ENCODE measurements around the gene BABAM2.

The BABAM2 gene

DNA sequence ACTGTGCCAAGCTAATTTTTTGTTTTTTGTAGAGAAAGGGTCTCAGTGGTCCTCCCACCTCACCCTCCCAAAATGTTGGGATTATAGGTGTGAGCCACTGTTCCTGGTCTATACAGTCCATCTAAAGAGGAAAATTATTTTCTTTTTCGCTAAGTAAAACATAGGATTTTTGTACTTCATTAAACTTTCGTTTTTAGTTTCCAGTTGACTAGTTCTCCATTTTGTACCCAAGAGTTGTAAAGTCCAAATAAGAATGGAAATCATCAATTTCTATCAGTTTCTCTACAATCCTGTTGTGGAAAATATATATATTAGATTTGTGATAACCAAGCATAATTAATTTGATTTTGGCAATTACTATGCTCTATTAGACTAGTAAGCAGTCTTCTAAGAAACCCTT, 156.4 kb downstream of the BABAM2 start:
- H3K4me2 ChIP-seq (ENCODE audit: insufficient read depth, low read length): no peak overlapping the region
- no peak overlapping the region for H3K27ac ChIP-seq (ENCODE audit: low read length)
- TF ChIP-seq, protein P1, sequence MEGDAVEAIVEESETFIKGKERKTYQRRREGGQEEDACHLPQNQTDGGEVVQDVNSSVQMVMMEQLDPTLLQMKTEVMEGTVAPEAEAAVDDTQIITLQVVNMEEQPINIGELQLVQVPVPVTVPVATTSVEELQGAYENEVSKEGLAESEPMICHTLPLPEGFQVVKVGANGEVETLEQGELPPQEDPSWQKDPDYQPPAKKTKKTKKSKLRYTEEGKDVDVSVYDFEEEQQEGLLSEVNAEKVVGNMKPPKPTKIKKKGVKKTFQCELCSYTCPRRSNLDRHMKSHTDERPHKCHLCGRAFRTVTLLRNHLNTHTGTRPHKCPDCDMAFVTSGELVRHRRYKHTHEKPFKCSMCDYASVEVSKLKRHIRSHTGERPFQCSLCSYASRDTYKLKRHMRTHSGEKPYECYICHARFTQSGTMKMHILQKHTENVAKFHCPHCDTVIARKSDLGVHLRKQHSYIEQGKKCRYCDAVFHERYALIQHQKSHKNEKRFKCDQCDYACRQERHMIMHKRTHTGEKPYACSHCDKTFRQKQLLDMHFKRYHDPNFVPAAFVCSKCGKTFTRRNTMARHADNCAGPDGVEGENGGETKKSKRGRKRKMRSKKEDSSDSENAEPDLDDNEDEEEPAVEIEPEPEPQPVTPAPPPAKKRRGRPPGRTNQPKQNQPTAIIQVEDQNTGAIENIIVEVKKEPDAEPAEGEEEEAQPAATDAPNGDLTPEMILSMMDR (IDR thresholded peaks at IDR 0.05; ENCODE audit: borderline replicate concordance, extremely low read depth, low read length, poor library complexity, severe bottlenecking): no peak
- TF ChIP-seq EZH2 (IDR thresholded peaks at IDR 0.05; ENCODE audit: borderline replicate concordance, low read depth, low read length, severe bottlenecking): no peak

DNA sequence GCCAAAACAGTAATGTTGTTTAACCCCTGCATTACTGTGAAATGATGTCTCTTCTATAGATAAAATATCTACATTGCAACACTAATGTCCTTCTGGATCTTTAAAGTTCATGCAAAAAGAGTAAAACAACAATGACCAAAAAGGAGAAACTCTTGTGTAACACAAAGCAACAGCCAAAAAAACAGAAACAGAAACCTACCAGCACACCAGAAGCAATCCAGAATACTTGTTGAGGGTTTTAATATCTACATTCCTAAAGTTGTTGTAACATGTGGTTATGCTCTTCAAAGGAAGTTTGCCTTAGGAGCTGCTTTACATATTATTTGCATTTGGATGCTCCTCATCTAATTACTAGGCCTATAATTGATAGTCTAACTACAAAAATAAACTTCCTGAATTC, 157.2 kb downstream of the BABAM2 start:
- Histone ChIP-seq H3K36me3 (ENCODE audit: insufficient read depth, low read length) (no peaks in the 10 kb centered on the region), H3K4me1 (ENCODE audit: insufficient read depth, low read length) (no peaks in the 10 kb centered on the region), H3K9ac (ENCODE audit: low read depth, low read length) (no peak overlapping the region), H3K4me3 (ENCODE audit: low read depth in 1 of 2, low read length in 2 of 2) (no peak overlapping the region), H4K20me1 (ENCODE audit: insufficient read depth, low read length) (no peaks in the 10 kb centered on the region), H3K9me3 (ENCODE audit: insufficient read depth, low read length, severe bottlenecking) (no peaks in the 10 kb centered on the region), H3K79me2 (ENCODE audit: insufficient read depth, low read length) (no peaks in the 10 kb centered on the region), H3K27ac (ENCODE audit: low read length) (no peak overlapping the region), H3K4me2 (ENCODE audit: insufficient read depth, low read length) (no peak overlapping the region), H2AFZ (ENCODE audit: low read depth, low read length) (no peak overlapping the region), H3K27me3 (ENCODE audit: insufficient read depth, low read length, poor library complexity) (no peaks in the 10 kb centered on the region)
- no peak for ATAC-seq (ENCODE audit: insufficient read depth, low read depth)
- DNase-seq: no peak
- no peak for TF ChIP-seq EZH2 (IDR thresholded peaks at IDR 0.05; ENCODE audit: borderline replicate concordance, low read depth, low read length, severe bottlenecking)
- TF ChIP-seq, protein P1 (IDR thresholded peaks at IDR 0.05; ENCODE audit: borderline replicate concordance, extremely low read depth, low read length, poor library complexity, severe bottlenecking): no peak

More for the DNA sequence above, 156.4 kb downstream of the BABAM2 start:
- no peak overlapping the region for H3K4me3 ChIP-seq (ENCODE audit: low read depth in 1 of 2, low read length in 2 of 2)
- no peaks in the 10 kb centered on the region for H4K20me1 ChIP-seq (ENCODE audit: insufficient read depth, low read length)
- no peaks in the 10 kb centered on the region for H3K4me1 ChIP-seq (ENCODE audit: insufficient read depth, low read length)
- no peak overlapping the region for H3K9ac ChIP-seq (ENCODE audit: low read depth, low read length)
- DNase-seq (no peak), ATAC-seq (ENCODE audit: insufficient read depth, low read depth) (no peak)
- no peaks in the 10 kb centered on the region for H3K27me3 ChIP-seq (ENCODE audit: insufficient read depth, low read length, poor library complexity)
- no peaks in the 10 kb centered on the region for H3K9me3 ChIP-seq (ENCODE audit: insufficient read depth, low read length, severe bottlenecking)
- no peak overlapping the region for H2AFZ ChIP-seq (ENCODE audit: low read depth, low read length)
- no peaks in the 10 kb centered on the region for H3K79me2 ChIP-seq (ENCODE audit: insufficient read depth, low read length)
- H3K36me3 ChIP-seq (ENCODE audit: insufficient read depth, low read length): no peaks in the 10 kb centered on the region

DNA sequence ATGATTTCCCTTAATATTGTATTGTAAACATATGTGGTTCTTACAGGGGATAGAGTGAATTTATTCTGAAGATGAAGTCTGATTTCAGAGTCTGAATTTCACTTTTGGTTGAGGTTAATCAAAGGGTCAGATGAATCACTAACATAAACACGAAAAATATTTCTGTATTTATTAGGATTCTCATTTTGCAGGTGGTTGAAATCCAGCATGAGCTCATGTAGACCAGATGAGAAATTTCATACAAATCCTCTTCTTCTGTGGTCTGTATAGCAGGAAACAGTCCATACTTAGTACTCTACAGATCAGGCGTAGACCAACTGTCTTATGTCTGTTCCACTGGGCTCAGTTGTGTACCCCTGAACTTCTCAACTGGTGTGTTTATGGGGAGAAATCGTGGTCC, 157.8 kb downstream of the BABAM2 start:
- H3K4me2 ChIP-seq (ENCODE audit: insufficient read depth, low read length): no peak overlapping the region
- no peak overlapping the region for H3K9ac ChIP-seq (ENCODE audit: low read depth, low read length)
- H3K4me3 ChIP-seq (ENCODE audit: low read depth in 1 of 2, low read length in 2 of 2): no peak overlapping the region
- H3K9me3 ChIP-seq (ENCODE audit: insufficient read depth, low read length, severe bottlenecking): no peaks in the 10 kb centered on the region
- no peak overlapping the region for H2AFZ ChIP-seq (ENCODE audit: low read depth, low read length)
- H3K27ac ChIP-seq (ENCODE audit: low read length): no peak overlapping the region
- TF ChIP-seq, protein P1 (IDR thresholded peaks at IDR 0.05; ENCODE audit: borderline replicate concordance, extremely low read depth, low read length, poor library complexity, severe bottlenecking): no peak
- no peak for TF ChIP-seq EZH2 (IDR thresholded peaks at IDR 0.05; ENCODE audit: borderline replicate concordance, low read depth, low read length, severe bottlenecking)
- H3K4me1 ChIP-seq (ENCODE audit: insufficient read depth, low read length): no peaks in the 10 kb centered on the region
- DNase-seq: no peak
- H3K27me3 ChIP-seq (ENCODE audit: insufficient read depth, low read length, poor library complexity): no peaks in the 10 kb centered on the region
- no peaks in the 10 kb centered on the region for H3K79me2 ChIP-seq (ENCODE audit: insufficient read depth, low read length)
- H4K20me1 ChIP-seq (ENCODE audit: insufficient read depth, low read length): no peaks in the 10 kb centered on the region
- ATAC-seq (ENCODE audit: insufficient read depth, low read depth): no peak
- no peaks in the 10 kb centered on the region for H3K36me3 ChIP-seq (ENCODE audit: insufficient read depth, low read length)

DNA sequence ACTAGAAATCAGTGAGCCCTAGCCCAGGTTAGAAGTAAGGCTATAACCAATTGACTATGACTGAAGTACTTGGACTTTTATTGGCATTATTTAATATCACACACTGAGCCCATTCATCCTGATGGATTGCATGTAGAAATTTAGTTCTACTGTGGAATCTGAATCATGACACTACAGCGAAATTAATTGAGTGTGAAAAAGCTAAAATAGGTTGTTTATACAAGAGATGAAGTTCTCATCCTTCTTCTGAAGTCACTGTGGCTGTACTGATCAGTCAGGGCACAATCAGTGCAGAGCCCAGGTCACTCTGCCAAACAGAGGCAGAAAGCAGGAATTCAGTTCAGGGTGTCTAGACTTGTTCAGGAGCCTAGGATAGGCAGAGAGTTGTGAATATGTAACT, 158.9 kb downstream of the BABAM2 start:
- no peak for DNase-seq
- no peaks in the 10 kb centered on the region for H3K79me2 ChIP-seq (ENCODE audit: insufficient read depth, low read length)
- TF ChIP-seq, protein P1 (IDR thresholded peaks at IDR 0.05; ENCODE audit: borderline replicate concordance, extremely low read depth, low read length, poor library complexity, severe bottlenecking): no peak
- no peak for TF ChIP-seq EZH2 (IDR thresholded peaks at IDR 0.05; ENCODE audit: borderline replicate concordance, low read depth, low read length, severe bottlenecking)

More for the DNA sequence above, 158.9 kb downstream of the BABAM2 start:
- no peak overlapping the region for H2AFZ ChIP-seq (ENCODE audit: low read depth, low read length)
- H3K9ac ChIP-seq (ENCODE audit: low read depth, low read length): no peak overlapping the region
- no peak overlapping the region for H3K27ac ChIP-seq (ENCODE audit: low read length)
- H3K36me3 ChIP-seq (ENCODE audit: insufficient read depth, low read length): no peaks in the 10 kb centered on the region
- H3K27me3 ChIP-seq (ENCODE audit: insufficient read depth, low read length, poor library complexity): no peaks in the 10 kb centered on the region
- ATAC-seq (ENCODE audit: insufficient read depth, low read depth): no peak
- H3K4me3 ChIP-seq (ENCODE audit: low read depth in 1 of 2, low read length in 2 of 2): no peak overlapping the region
- no peaks in the 10 kb centered on the region for H3K9me3 ChIP-seq (ENCODE audit: insufficient read depth, low read length, severe bottlenecking)
- H3K4me2 ChIP-seq (ENCODE audit: insufficient read depth, low read length): no peak overlapping the region
- H4K20me1 ChIP-seq (ENCODE audit: insufficient read depth, low read length): no peaks in the 10 kb centered on the region
- no peaks in the 10 kb centered on the region for H3K4me1 ChIP-seq (ENCODE audit: insufficient read depth, low read length)

All from DND-41 (cell line).